K562 (cell line): Measurements from ENCODE around the gene ALOX5. TPM values are rescaled to one million over a fixed set of nuclear protein-coding genes. Genes with fewer than 3 reads are reported as not detected.

Source experiments
- BRD9 ChIP-seq: fragments of 450-650 bp; IDR thresholded peaks from 2 replicates; pipeline ENCODE4 v1.6.1; 2018; ENCODE audit warnings: low read depth; ENCODE audit not compliant: partially characterized antibody
- CLOCK ChIP-seq: fragments of 250-450 bp; sonication (Bioruptor Pico); IDR thresholded peaks from 2 replicates; pipeline ENCODE4 v1.4.0; 2020; ENCODE audit warnings: mild to moderate bottlenecking, moderate library complexity, borderline replicate concordance
- EHMT2 ChIP-seq: fragments of 450-650 bp; IDR thresholded peaks from 2 replicates; pipeline ENCODE4 v1.6.1; 2018; ENCODE audit warnings: antibody characterized with exemption
- LARP7 ChIP-seq: fragments of 450-650 bp; IDR thresholded peaks from 2 replicates; pipeline ENCODE4 v1.6.1; 2016
- MBD1 ChIP-seq: fragments of 250-450 bp; sonication (Bioruptor Pico); IDR thresholded peaks from 2 replicates; pipeline ENCODE4 v1.8.0; 2022; ENCODE audit warnings: inconsistent platforms
- MBD2 ChIP-seq: sonication (generic); IDR thresholded peaks from 2 replicates; pipeline ENCODE4 v1.6.1; 2016; ENCODE audit warnings: low read depth, borderline replicate concordance
- NEUROD1 ChIP-seq: fragments of 150-350 bp; IDR thresholded peaks from 2 replicates; pipeline ENCODE4 v1.6.1; 2014; ENCODE audit warnings: borderline replicate concordance, low read length, low read depth; ENCODE audit not compliant: partially characterized antibody
- NR4A1 ChIP-seq, 2 experiments: fragments of 250-450 bp in 1 of 2; fragments of 450-650 bp in 1 of 2; sonication (Bioruptor Pico) in 1 of 2; IDR thresholded peaks; 2 replicates each; pipeline versions ENCODE4 v1.4.0 to v1.6.1; 2016 to 2020; ENCODE audit warnings: mild to moderate bottlenecking in 2 of 2, missing compliant biosample characterization in 1 of 2, missing genetic modification characterization in 1 of 2, moderate library complexity in 1 of 2
- RBM17 ChIP-seq: fragments of 200-400 bp; formaldehyde crosslinking; IDR thresholded peaks from 2 replicates; pipeline ENCODE4 v1.6.1; 2017; ENCODE audit warnings: low read depth, mild to moderate bottlenecking, low read length, borderline replicate concordance
- SMARCB1 ChIP-seq: IDR thresholded peaks from 2 replicates; pipeline ENCODE4 v1.6.1; 2011; ENCODE audit warnings: improper control_type of control experiment, low read depth; ENCODE audit not compliant: insufficient read length
- SNIP1 ChIP-seq: fragments of 450-650 bp; IDR thresholded peaks from 2 replicates; pipeline ENCODE4 v1.7.1; 2017; ENCODE audit warnings: low read depth, mild to moderate bottlenecking
- U2AF2 ChIP-seq: fragments of 200-400 bp; formaldehyde crosslinking; optimal IDR thresholded peaks from 2 replicates; pipeline ENCODE3; 2017; ENCODE audit warnings: low read depth, mild to moderate bottlenecking, low read length
- ZBTB11 ChIP-seq, 3 experiments: fragments of 200-800 bp in 1 of 3; fragments of 250-450 bp in 1 of 3; fragments of 450-650 bp in 1 of 3; sonication (Bioruptor Pico) in 1 of 3; sonication (Bioruptor generic) in 1 of 3; formaldehyde crosslinking in 1 of 3; IDR thresholded peaks; 2 replicates each; pipeline versions ENCODE4 v1.6.1 to v1.8.0; 2016 to 2022; ENCODE audit warnings: mild to moderate bottlenecking in 2 of 3, missing genetic modification characterization in 2 of 3, missing compliant biosample characterization in 1 of 3, moderate library complexity in 1 of 3
- ZNF212 ChIP-seq: fragments of 450-650 bp; formaldehyde crosslinking; IDR thresholded peaks from 2 replicates; pipeline ENCODE4 v1.4.0; 2020; ENCODE audit warnings: mild to moderate bottlenecking
- ZNF232 ChIP-seq: sonication (generic); formaldehyde crosslinking; IDR thresholded peaks from 2 replicates; pipeline ENCODE4 v1.8.0; 2022; ENCODE audit warnings: mild to moderate bottlenecking, missing genetic modification reagents
- ZNF398 ChIP-seq: fragments of 250-450 bp; sonication (Bioruptor Pico); IDR thresholded peaks from 2 replicates; pipeline ENCODE4 v1.8.0; 2021; ENCODE audit warnings: moderate library complexity, mild to moderate bottlenecking, inconsistent platforms
- ZNF655 ChIP-seq: fragments of 250-450 bp; sonication (Bioruptor Pico); IDR thresholded peaks from 2 replicates; pipeline ENCODE4 v1.5.0; 2021
- polyA plus RNA-seq, 8 experiments: library from polyadenylated mRNA; depleted of rRNA in 4 of 8; stranded (reverse) in 5 of 8; unstranded in 3 of 8; fragments of >200 nt; fragmentation: Nextera tagmentation in 2 of 8; fragmentation: Illumina TruSeq in 1 of 8; extraction: Ambion mirVana in 2 of 8; extraction: Trizol in 1 of 8; gene quantifications; 2 replicates each; pipeline versions ENCODE4 v1.2.1 to v1.2.3, GENCODE V29; 2011 to 2014; ENCODE audit warnings: inconsistent platforms in 1 of 8, missing spikeins in 1 of 8
- total RNA-seq, 7 experiments: library from RNA; depleted of rRNA in 6 of 7; stranded (reverse); fragments of >200 nt in 6 of 7; fragmentation: Illumina TruSeq in 2 of 7; extraction: Trizol in 2 of 7; gene quantifications; 2 replicates each; pipeline versions ENCODE4 v1.2.1 to v1.2.3, GENCODE V29; 2011 to 2021; ENCODE audit warnings: low replicate concordance in 1 of 7

ALOX5 gene
- total and polyA plus RNA-seq, 9 of the 15 experiments (the other 6 are each of a cell fraction or from before 2014, with no cell fraction given): 0.10 to 2.4 (median 1.4) TPM

GRCh38 chr10:45376371-45376801 lies 2.4 kb downstream of the ALOX5 start (continued):
- no peak for TF ChIP-seq MBD1 (CRISPR knock-in tag)
- TF ChIP-seq ZNF655 (CRISPR knock-in tag): no peak
- no peak for TF ChIP-seq RBM17
- TF ChIP-seq ZNF398: no peak
- TF ChIP-seq LARP7: no peak
- no peak for TF ChIP-seq BRD9
- no peak for TF ChIP-seq NR4A1 (CRISPR knock-in tag; IDR thresholded peaks at IDR 0.05)
- TF ChIP-seq NR4A1 (tag; IDR thresholded peaks at IDR 0.05): no peak
- no peak for TF ChIP-seq U2AF2
- TF ChIP-seq NEUROD1: no peak
- no peak for TF ChIP-seq MBD2
- peak; percentile 45 for TF ChIP-seq SMARCB1
- no peak for TF ChIP-seq SNIP1
- TF ChIP-seq ZBTB11 (CRISPR knock-in tag; IDR thresholded peaks at IDR 0.05): no peak
- no peak for TF ChIP-seq ZNF232
- no peak for TF ChIP-seq CLOCK (CRISPR knock-in tag)
- no peak for TF ChIP-seq EHMT2
- no peak for TF ChIP-seq ZNF212
